ENCODE data around the gene ATP5F1A.

ATP5F1A gene

DNA sequence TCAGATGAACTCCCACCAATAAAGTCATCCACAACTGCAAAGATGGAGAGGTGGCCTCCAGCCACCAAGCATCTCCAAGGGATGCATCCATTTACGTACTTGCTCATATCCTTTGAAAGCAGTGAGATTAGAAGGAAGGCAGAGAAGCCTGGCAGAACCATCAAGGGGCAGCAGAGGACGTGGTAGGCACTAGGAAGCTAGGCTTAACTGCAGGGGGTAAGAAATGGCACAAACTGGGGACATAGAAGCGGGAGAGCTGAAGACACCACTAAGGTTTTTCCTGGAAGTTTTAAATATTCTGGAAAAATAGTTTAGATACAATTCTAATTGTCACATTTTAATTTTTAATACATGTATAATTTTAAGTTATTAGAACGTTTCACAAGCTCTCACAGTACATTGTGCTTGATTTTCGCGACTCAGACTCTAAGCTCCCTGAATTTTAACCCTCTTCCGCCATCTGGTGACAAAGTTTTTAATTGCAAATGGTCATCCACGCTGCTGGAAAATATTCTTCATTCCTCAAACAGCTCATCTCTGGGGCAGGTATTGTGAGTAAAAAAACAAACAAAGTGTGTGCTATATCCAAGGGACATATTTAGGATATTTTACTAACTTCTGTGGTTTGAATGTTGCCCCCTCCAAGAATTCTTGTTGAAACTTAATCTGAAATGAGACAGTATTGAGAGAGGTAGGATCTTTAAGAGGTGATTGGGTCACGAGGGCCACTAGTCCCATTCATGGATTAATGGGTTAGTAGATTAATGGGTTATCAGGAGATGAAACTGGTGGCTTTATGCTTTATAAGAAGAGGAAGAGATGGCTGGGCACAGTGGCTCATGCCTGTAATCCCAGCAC is 24.4 kb downstream of the ATP5F1A start:
- DNase-seq (ENCODE audit: low read depth in 2 of 2) = peak in 1 of 2 donors; percentile 43

GRCh38 chr18:46072959-46073358 is 25.1 kb downstream of the ATP5F1A start:
- no peak for DNase-seq (ENCODE audit: low read depth in 2 of 2)

DNA sequence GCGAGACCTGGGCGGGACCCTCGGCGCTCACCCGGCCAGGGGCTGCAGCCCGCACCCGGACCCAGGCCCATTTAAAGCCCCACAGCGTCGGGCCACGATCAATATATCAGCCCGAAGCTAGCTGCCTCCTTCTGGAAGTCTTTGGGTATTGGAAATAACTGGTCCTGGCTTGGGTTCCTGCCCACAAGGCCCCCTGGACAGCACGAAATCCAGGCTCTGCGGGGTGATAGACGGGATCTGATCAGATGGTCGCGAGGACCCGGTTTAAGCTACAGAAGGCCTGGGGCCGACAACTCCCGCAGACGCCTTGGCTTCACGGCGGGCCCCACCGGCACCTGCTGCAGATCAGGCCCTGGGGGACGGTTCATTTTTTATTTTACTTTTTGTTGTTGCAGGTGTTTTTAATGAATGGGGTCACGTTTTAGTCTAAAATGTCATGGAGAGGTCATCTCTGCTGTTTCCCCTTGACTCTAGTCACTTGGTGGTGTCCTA is 25.7 kb downstream of the ATP5F1A start:
- DNase-seq (ENCODE audit: low read depth in 2 of 2) = no peak

DNA sequence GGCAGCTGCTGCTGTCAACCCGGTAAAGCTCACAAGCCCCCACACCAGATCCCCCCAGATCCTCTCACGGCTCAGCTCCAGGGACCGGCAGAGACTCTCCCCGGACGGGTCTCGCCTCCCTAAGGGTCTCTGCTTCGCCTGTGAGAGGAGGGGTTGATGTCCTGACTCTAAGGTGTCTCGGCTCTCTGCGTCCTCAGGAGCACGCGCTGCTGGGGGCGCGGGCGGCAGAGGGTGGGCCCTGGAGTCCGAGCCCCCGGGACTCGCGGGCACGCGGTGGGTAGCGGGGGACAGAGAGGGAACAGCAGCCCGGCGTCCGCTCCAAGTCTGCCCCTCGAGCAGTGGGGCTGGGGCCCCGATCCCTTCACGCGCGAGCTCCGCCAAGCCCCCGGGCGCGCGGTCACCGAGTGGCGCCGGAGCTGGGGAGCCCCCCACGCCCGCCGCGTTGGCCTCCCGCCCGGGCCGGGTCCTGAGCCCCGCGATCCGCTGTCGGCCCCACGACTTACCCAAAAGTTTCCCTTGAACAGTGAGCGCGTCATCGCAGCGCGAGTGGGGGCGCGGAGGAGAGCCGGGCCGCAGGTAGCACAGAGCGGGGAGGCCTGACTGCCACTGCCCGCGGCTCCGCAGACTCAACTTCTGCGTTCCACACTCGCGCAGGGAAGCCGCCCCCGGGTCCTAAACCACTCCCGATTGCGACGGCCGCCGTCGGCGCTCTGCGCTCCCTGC is 26.3 kb downstream of the ATP5F1A start, which contains the start of gene PSTPIP2:
PSTPIP2 (minus strand) TSS at position 608 of the 723 bp plus-strand sequence; CDS start at position 536, 72 bp downstream.
- peak; percentile 54 to 58 for DNase-seq (ENCODE audit: low read depth in 2 of 2)

DNA sequence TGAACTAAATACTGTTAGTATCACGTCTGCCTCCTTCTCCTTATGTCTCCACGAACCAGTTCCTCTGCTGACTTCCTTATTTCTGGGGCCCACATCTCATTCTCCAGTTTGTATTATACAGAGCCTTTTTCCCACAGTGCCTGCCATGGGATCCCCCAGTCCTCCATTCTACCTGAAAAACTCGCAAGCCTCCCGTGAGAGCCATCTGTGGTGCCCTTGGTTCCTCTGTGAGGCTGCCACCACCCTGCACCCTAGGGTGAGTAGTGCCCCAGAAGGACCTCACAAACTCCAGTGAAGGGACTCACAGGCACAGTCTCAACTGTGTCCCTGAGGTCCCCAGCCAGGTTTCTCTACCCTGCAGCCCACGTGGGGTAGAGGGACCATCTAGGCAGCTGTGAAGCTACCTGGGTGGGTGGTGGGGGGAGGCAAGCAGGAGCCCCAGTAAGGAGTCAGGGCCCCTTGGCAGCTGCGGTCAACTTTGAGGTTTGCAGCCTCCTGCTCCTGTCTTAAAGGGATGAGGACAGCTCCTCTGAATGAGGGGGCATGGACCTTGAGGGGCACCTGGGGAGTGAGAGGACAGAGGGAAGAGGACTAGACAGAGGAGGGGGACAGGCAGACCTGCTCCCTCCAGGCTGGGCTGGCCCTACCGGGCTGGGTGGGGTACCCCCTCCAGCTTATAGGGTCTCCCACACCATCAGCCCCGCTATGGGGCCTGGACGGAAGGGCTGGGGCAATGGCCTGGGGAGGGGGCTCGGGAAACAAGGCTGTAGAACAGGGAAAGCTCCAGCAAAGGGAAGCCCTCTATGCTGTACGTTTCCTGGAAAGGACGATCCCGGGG is 27.1 kb downstream of the ATP5F1A start:
- no peak for DNase-seq (ENCODE audit: low read depth in 2 of 2)

GRCh38 chr18:46070232-46070631 is 27.9 kb downstream of the ATP5F1A start:
- DNase-seq (ENCODE audit: low read depth in 2 of 2) = no peak

DNA sequence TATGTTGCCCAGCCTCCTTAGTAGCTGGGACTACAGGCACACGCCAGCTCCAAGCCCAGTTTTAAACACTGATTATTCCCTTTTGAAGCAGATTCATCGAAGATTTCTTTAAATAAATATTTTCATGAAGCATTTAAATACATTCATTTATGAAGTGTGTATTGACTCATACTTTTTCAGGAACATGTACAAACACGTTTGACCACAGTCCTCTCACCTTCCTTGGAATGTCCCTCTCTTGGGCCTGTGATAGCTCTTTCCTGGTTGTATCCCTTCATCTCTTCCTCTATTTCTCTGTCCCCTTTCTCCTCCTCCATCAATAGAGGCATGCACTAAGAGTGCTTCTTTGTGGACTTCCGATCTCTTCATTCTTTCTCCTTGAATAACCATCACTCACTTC is 28.6 kb downstream of the ATP5F1A start:
- DNase-seq (ENCODE audit: low read depth in 2 of 2) = no peak

- no peak for DNase-seq (ENCODE audit: low read depth in 2 of 2)
These were observed 29.3 kb downstream of the ATP5F1A start for GRCh38 chr18:46068763-46069162.

DNA sequence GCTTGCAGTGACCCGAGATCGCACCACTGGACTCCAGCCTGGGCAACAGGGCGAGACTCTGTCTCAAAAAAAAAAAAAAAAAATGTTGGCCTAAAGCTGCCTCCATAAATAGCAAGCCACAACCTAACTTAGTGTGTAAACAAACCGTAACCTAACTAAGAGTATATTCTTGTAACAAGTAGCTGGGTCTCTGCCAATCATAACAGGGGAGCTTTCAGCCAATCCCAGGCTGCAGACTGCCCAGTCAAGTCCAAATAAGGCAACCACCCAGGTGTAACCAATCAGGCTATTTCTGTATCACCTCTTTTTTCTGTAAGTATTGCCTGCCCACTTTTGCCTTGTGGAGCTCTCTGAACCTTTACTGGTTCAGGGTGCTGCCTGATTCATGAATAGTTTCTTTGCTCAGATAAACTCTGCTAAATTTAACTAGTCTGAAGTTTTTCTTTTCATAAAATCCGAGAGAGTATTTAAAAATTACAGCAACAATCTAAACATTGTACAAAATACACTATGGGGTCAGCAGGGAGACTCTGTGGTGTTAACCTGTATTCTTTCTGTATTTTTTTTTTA is 30.6 kb downstream of the ATP5F1A start:
- no peak for DNase-seq (ENCODE audit: low read depth in 2 of 2)

GRCh38 chr18:46062781-46063180 is 35.3 kb downstream of the ATP5F1A start:
- no peak for DNase-seq (ENCODE audit: low read depth in 2 of 2)

DNA sequence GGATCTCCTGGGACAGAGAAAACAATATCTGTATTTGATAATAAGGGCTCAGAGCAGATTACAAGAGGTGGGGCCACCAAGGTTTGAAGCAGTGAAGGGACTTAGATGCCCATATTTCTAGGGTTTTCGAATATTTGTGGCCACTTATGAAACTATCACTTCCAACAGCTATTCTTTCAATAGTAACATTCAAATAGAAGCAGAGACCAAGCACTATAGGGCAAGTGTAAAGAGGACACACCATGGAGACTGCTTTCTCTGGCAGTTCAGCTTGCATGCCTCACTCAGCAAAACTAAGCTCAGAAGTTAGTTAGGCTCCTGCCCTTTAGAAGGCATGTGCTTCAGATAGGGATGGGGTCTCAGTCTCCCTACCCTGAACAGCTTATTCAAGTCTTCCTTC is 36.3 kb downstream of the ATP5F1A start:
- DNase-seq (ENCODE audit: low read depth in 2 of 2) = no peak

GRCh38 chr18:46061387-46061786 is 36.7 kb downstream of the ATP5F1A start:
- no peak for DNase-seq (ENCODE audit: low read depth in 2 of 2)

DNA sequence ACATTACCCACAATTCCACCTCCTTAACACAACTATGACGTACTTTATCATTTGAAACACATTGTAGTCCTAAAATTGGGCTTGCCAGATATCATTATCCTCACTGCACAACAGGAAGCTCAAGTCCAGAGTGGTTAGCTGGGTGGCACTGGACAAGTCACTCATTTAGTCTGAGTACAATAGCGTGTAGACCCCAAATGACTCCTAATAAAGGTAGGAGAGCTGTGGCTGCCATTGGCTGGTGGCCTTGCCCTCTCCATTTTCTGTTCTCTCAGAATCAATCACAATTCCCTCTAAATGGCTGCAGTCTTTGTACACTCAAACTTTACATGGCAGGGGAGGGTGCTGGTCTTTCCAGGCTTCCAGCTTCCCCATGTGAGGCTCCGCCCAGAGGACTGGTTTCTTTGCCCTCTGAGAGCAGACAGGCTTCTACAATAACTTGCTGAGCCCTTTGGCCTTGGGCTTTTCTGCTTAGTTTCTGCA is 37.7 kb downstream of the ATP5F1A start:
- no peak for DNase-seq (ENCODE audit: low read depth in 2 of 2)

DNA sequence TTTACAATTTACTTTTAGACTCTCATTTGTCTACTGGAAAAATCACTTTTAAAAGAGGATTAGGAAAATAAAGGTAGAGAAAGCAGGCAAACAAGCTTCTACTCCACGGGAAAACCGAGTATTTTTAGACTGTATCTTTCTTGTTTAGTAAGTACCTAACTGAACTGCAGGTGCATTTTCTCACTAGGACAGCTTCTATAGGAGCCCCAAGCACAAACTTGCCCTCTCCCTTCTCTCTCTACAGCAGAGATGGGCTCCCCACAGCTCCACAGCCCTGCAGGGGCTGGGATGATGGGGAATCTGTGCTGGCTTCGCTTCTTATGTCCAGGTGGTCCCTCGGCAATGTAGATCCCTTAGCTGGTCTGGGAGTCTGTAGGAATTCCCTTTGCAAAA is 42.3 kb downstream of the ATP5F1A start:
- DNase-seq (ENCODE audit: low read depth in 2 of 2) = no peak

DNA sequence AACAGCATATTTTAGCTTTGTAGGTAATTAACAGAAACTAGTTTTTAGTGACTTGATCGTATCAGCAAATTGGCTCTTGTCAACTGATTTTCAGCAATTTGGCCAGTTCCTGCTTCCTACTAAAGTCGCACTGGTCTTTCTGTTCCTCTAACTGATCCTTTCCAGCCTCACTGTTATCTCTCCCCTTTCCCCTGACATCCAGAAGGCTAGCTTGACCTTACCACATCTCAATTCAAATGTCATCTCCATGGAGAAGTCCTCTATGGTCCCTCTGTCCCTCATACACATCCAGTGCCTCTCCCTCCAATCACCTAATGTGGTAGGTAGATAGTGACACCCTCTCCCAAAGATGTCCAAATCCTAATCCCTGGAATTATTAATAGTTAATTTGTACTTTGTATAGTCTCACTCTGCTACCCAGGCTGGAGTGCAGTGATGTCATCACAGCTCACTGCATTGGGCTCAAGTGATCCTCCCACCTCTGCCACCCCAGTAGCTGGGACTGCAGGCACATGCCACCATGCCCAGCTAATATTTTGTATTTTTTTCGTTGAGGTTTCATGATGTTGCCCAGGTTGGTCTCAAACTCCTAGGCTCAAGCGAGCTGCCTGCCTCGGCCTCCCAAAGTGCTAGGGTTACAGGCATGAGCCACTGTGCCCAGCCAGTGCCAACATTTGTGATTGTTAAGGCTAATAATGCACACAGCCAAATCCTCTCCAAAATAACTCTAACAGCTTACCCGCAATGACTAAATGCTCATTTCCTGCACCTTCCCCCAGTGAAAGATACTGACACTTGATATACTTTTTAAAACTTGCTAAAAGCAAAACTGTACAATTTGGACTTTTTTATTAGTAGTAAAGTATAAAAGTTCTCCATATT is 42.9 kb downstream of the ATP5F1A start:
- no peak for DNase-seq (ENCODE audit: low read depth in 2 of 2)

DNA sequence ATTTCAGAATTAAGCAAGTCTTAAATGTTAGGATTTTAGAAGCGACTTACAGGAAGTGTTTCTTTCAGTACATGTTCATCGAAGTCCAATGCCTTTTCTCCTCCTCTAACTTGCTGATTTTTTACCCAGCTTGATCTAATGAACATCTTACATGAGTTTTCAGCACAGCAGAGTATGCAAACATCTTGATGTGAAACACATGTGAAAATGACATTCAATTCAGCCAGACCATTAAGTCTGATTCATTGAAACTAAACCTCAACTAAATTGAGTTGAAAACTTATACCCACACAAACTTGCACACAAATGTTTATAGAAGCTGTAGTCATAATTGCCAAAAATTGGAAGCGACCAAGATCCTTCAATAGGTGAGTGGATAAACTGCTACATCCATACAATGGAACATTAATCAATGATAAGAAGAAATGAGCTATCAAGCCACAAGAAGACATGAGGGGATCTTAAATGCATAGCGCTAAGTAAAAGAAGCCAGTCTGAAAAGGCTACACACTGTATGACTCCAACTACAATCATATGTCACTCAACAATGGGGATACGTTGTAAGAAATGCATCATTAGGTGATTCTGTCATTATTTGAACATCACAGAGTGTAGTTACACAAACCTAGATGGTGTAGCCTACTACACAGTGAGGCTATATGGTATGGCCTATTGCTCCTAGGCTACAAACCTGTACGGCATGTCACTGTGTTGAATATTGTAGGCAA is 44.6 kb downstream of the ATP5F1A start:
- no peak for DNase-seq (ENCODE audit: low read depth in 2 of 2)

- DNase-seq (ENCODE audit: low read depth in 2 of 2) = no peak
These were observed 46.2 kb downstream of the ATP5F1A start for GRCh38 chr18:46051731-46052461.

- no peak for DNase-seq (ENCODE audit: low read depth in 2 of 2)
These were observed 47.8 kb downstream of the ATP5F1A start for GRCh38 chr18:46050268-46050667.

GRCh38 chr18:46048641-46049040 is 49.5 kb downstream of the ATP5F1A start:
- DNase-seq (ENCODE audit: low read depth in 2 of 2) = no peak

Measured in stimulated activated CD4-positive, alpha-beta T cell treated with anti-CD3 and anti-CD28 coated beads, Interleukin-4, amount 100 ng/mL, for 48 hours (primary cell).